Liver (tissue), 3 donors: ENCODE results near the gene MLLT6.

ENCODE experiments used
- ATF3 ChIP-seq: IDR thresholded peaks from 2 replicates; pipeline ENCODE4 v1.6.1; 2016; ENCODE audit warnings: antibody characterized with exemption
- CTCF ChIP-seq: fragments of 150-350 bp; IDR thresholded peaks from 2 replicates; pipeline ENCODE4 v1.5.1; 2017; ENCODE audit warnings: improper control_type of control experiment, low read depth, low read length; ENCODE audit not compliant: missing input control
- EGR1 ChIP-seq, 2 donors: IDR thresholded peaks; 2 replicates each; pipeline ENCODE4 v1.6.1; 2016 to 2018; ENCODE audit warnings: antibody characterized with exemption in 2 of 2, low read depth in 2 of 2
- FOXA2 ChIP-seq: IDR thresholded peaks from 2 replicates; pipeline ENCODE4 v1.6.1; 2016; ENCODE audit warnings: antibody characterized with exemption
- GABPA ChIP-seq, 2 donors: IDR thresholded peaks in 1 of 2; conservative IDR thresholded peaks in 1 of 2; 2 replicates each; pipeline ENCODE4 v1.6.1; 2016; ENCODE audit warnings: antibody characterized with exemption in 2 of 2, mild to moderate bottlenecking in 1 of 2, moderate library complexity in 1 of 2
- JUND ChIP-seq, 2 donors: IDR thresholded peaks; 2 replicates each; pipeline ENCODE4 v1.6.1; 2016; ENCODE audit warnings: antibody characterized with exemption in 2 of 2
- RAD21 ChIP-seq, 2 donors: IDR thresholded peaks; 2 replicates each; pipeline ENCODE4 v1.6.1; 2016; ENCODE audit warnings: antibody characterized with exemption in 2 of 2, mild to moderate bottlenecking in 2 of 2
- TAF1 ChIP-seq: conservative IDR thresholded peaks from 2 replicates; pipeline ENCODE4 v1.6.1; 2016; ENCODE audit warnings: antibody characterized with exemption, mild to moderate bottlenecking
- YY1 ChIP-seq: IDR thresholded peaks from 2 replicates; pipeline ENCODE4 v1.6.1; 2016; ENCODE audit warnings: antibody characterized with exemption, mild to moderate bottlenecking
- donor health status: healthy.
- donor health status: healthy.

DNA sequence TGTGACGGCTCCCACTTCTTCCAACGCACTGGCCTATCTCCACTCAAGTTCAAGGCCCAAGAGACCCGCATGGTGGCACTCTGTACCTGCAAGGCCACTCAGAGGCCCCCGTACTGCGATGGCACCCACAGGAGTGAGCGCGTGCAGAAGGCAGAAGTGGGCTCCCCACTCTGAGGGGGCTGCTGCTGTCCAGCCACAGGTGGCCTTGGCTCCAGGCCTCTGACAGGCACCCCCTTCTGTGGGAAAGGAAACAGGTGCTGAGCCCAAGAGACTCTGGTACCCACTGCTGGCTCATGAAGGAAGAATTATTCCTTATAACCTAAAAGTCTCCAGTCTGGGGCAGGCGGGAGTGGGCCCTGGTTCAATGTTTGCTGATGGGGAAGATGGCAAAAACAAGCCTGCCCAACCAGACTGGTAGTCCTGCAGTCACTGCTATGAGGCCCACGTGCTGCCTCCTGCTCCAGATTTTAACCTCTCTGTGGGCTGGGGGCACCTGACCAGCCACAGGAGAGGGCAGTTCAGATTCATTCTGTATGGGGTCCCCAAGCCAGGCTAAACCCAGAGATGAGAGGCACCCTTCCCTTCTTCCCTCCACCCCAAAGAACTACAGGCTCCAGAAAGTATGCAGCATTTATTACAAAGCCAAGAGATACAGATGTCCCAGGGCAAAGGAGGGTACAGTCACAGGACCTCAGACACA lies 28.4 kb downstream of the MLLT6 start:
- TF ChIP-seq ATF3 (no peak), YY1 (no peak), TAF1 (no peak), CTCF (no peak), JUND (IDR thresholded peaks at IDR 0.05) (no peak), EGR1 (IDR thresholded peaks at IDR 0.05; ENCODE audit: low read depth in 2 of 2) (no peak), GABPA (IDR thresholded peaks at IDR 0.05 in 1 of 2, conservative IDR thresholded peaks at IDR 0.05 in 1 of 2) (no peak), FOXA2 (no peak), RAD21 (IDR thresholded peaks at IDR 0.05) (no peak)
